HepG2 (cell line): Measurements from ENCODE around the gene DENND1C. TPM values are rescaled to one million over a fixed set of nuclear protein-coding genes. Genes with fewer than 3 reads are reported as not detected.

ENCODE experiments used
- CBX1 ChIP-seq: IDR thresholded peaks from one replicate; pipeline ENCODE4 v1.6.1; 2016; ENCODE audit warnings: antibody characterized with exemption, low read depth
- CENPBD1 ChIP-seq: sonication (generic); formaldehyde crosslinking; IDR thresholded peaks from 2 replicates; pipeline ENCODE4 v1.8.0; 2022; ENCODE audit warnings: missing genetic modification reagents, low read depth, mild to moderate bottlenecking, borderline replicate concordance
- ERF ChIP-seq: IDR thresholded peaks from 2 replicates; pipeline ENCODE4 v1.6.1; 2018; ENCODE audit warnings: missing biosample characterization, missing genetic modification reagents
- KLF6 ChIP-seq: IDR thresholded peaks from 2 replicates; pipeline ENCODE4 v1.8.0; 2016; ENCODE audit warnings: missing biosample characterization, missing genetic modification reagents
- MAZ ChIP-seq, 2 experiments: sonication (generic) in 1 of 2; formaldehyde crosslinking in 1 of 2; IDR thresholded peaks; 2 replicates each; pipeline versions ENCODE4 v1.5.0 to v1.6.1; 2012 to 2020; ENCODE audit warnings: low read depth in 2 of 2, mild to moderate bottlenecking in 2 of 2, borderline replicate concordance in 1 of 2, improper control_type of control experiment in 1 of 2, low read length in 1 of 2, missing genetic modification reagents in 1 of 2, moderate library complexity in 1 of 2
- PHF21A ChIP-seq: sonication (generic); formaldehyde crosslinking; IDR thresholded peaks from 2 replicates; pipeline ENCODE4 v1.5.0; 2020; ENCODE audit warnings: mild to moderate bottlenecking, missing genetic modification reagents
- PLRG1 ChIP-seq: fragments of 450-650 bp; conservative IDR thresholded peaks from 2 replicates; pipeline ENCODE4 v1.6.1; 2016
- SMAD1 ChIP-seq: sonication (generic); formaldehyde crosslinking; IDR thresholded peaks from 2 replicates; pipeline ENCODE4 v1.4.0; 2020; ENCODE audit warnings: missing genetic modification reagents, low read depth, mild to moderate bottlenecking, borderline replicate concordance
- TFDP1 ChIP-seq: IDR thresholded peaks from 2 replicates; pipeline ENCODE4 v1.6.1; 2016; ENCODE audit warnings: missing compliant biosample characterization, missing genetic modification reagents, borderline replicate concordance
- ZNF10 ChIP-seq: sonication (generic); formaldehyde crosslinking; IDR thresholded peaks from 2 replicates; pipeline ENCODE4 v1.4.0; 2020; ENCODE audit warnings: mild to moderate bottlenecking, low read depth, missing genetic modification reagents, borderline replicate concordance
- ZNF253 ChIP-seq: sonication (generic); formaldehyde crosslinking; IDR thresholded peaks from 2 replicates; pipeline ENCODE4 v1.8.0; 2022; ENCODE audit warnings: mild to moderate bottlenecking, missing genetic modification reagents, borderline replicate concordance
- ZNF503 ChIP-seq: sonication (generic); formaldehyde crosslinking; IDR thresholded peaks from 2 replicates; pipeline ENCODE4 v1.4.0; 2020; ENCODE audit warnings: missing genetic modification reagents
- ZNF674 ChIP-seq: sonication (generic); formaldehyde crosslinking; IDR thresholded peaks from 2 replicates; pipeline ENCODE4 v1.5.0; 2020; ENCODE audit warnings: low read depth, mild to moderate bottlenecking, missing genetic modification reagents
- polyA plus RNA-seq, 8 experiments: library from polyadenylated mRNA; depleted of rRNA in 3 of 8; stranded (reverse) in 7 of 8; unstranded in 1 of 8; fragments of >200 nt; fragmentation: Illumina TruSeq in 4 of 8; extraction: Trizol in 4 of 8; gene quantifications; 2 replicates each; pipeline versions ENCODE4 v1.2.1 to v1.2.3, GENCODE V29; 2011 to 2016; ENCODE audit warnings: low read depth in 4 of 8, missing spikeins in 1 of 8, mixed read lengths in 1 of 8; ENCODE audit not compliant: insufficient read depth in 1 of 8
- total RNA-seq, 5 experiments: library from RNA; depleted of rRNA; stranded (reverse); fragments of >200 nt; fragmentation: Illumina TruSeq; extraction: Trizol; gene quantifications; 2 replicates each; pipeline ENCODE4 v1.2.3, GENCODE V29; 2016; ENCODE audit warnings: low read depth in 1 of 5
- TF ChIP-seq, protein P1 (sequence below): sonication (generic); formaldehyde crosslinking; IDR thresholded peaks from 2 replicates; pipeline ENCODE4 v1.5.0; 2020; ENCODE audit warnings: mild to moderate bottlenecking, missing genetic modification reagents, borderline replicate concordance
- TF ChIP-seq, protein P2 (sequence below): sonication (generic); IDR thresholded peaks from 2 replicates; pipeline ENCODE4 v1.6.1; 2016; ENCODE audit warnings: low read depth, borderline replicate concordance

The DENND1C gene
- total and polyA plus RNA-seq, 2 of the 13 experiments (the other 11 are each of a cell fraction or from before 2014, with no cell fraction given), result 0.04 to 0.73 TPM

- TF ChIP-seq, protein P1, sequence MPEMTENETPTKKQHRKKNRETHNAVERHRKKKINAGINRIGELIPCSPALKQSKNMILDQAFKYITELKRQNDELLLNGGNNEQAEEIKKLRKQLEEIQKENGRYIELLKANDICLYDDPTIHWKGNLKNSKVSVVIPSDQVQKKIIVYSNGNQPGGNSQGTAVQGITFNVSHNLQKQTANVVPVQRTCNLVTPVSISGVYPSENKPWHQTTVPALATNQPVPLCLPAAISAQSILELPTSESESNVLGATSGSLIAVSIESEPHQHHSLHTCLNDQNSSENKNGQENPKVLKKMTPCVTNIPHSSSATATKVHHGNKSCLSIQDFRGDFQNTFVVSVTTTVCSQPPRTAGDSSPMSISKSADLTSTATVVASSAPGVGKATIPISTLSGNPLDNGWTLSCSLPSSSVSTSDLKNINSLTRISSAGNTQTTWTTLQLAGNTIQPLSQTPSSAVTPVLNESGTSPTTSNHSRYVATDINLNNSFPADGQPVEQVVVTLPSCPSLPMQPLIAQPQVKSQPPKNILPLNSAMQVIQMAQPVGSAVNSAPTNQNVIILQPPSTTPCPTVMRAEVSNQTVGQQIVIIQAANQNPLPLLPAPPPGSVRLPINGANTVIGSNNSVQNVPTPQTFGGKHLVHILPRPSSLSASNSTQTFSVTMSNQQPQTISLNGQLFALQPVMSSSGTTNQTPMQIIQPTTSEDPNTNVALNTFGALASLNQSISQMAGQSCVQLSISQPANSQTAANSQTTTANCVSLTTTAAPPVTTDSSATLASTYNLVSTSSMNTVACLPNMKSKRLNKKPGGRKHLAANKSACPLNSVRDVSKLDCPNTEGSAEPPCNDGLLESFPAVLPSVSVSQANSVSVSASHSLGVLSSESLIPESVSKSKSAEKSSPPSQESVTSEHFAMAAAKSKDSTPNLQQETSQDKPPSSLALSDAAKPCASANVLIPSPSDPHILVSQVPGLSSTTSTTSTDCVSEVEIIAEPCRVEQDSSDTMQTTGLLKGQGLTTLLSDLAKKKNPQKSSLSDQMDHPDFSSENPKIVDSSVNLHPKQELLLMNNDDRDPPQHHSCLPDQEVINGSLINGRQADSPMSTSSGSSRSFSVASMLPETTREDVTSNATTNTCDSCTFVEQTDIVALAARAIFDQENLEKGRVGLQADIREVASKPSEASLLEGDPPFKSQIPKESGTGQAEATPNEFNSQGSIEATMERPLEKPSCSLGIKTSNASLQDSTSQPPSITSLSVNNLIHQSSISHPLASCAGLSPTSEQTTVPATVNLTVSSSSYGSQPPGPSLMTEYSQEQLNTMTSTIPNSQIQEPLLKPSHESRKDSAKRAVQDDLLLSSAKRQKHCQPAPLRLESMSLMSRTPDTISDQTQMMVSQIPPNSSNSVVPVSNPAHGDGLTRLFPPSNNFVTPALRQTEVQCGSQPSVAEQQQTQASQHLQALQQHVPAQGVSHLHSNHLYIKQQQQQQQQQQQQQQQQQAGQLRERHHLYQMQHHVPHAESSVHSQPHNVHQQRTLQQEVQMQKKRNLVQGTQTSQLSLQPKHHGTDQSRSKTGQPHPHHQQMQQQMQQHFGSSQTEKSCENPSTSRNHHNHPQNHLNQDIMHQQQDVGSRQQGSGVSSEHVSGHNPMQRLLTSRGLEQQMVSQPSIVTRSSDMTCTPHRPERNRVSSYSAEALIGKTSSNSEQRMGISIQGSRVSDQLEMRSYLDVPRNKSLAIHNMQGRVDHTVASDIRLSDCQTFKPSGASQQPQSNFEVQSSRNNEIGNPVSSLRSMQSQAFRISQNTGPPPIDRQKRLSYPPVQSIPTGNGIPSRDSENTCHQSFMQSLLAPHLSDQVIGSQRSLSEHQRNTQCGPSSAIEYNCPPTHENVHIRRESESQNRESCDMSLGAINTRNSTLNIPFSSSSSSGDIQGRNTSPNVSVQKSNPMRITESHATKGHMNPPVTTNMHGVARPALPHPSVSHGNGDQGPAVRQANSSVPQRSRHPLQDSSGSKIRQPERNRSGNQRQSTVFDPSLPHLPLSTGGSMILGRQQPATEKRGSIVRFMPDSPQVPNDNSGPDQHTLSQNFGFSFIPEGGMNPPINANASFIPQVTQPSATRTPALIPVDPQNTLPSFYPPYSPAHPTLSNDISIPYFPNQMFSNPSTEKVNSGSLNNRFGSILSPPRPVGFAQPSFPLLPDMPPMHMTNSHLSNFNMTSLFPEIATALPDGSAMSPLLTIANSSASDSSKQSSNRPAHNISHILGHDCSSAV (CRISPR knock-in tag), result no peak
- TF ChIP-seq MAZ (IDR thresholded peaks at IDR 0.05; ENCODE audit: borderline replicate concordance, low read depth, low read length), result no peak
- peak; percentile 84 for TF ChIP-seq MAZ (CRISPR knock-in tag; IDR thresholded peaks at IDR 0.05; ENCODE audit: low read depth)
- no peak for TF ChIP-seq ZNF674 (CRISPR knock-in tag)
- TF ChIP-seq CENPBD1 (CRISPR knock-in tag), result no peak
- TF ChIP-seq ZNF253 (CRISPR knock-in tag), result no peak
- peak; percentile 91 for TF ChIP-seq PHF21A
- 0 out of 2 replicates have a peak, but pooled peaks have one; percentile 25 for TF ChIP-seq ERF (CRISPR knock-in tag)
- no peak for TF ChIP-seq TFDP1
- TF ChIP-seq, protein P2, sequence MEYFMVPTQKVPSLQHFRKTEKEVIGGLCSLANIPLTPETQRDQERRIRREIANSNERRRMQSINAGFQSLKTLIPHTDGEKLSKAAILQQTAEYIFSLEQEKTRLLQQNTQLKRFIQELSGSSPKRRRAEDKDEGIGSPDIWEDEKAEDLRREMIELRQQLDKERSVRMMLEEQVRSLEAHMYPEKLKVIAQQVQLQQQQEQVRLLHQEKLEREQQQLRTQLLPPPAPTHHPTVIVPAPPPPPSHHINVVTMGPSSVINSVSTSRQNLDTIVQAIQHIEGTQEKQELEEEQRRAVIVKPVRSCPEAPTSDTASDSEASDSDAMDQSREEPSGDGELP, result peak; percentile 53; the same call in 1 of the 2 replicates
- TF ChIP-seq CBX1, result peak; percentile 60
- TF ChIP-seq KLF6 (CRISPR knock-in tag), result peak; percentile 60; the same call in 1 of the 2 replicates
- TF ChIP-seq SMAD1 (CRISPR knock-in tag), result peak; percentile 40; the same call in 1 of the 2 replicates
- 0 out of 2 replicates have a peak, but pooled peaks have one; percentile 8 for TF ChIP-seq ZNF503 (CRISPR knock-in tag)
- no peak for TF ChIP-seq PLRG1
- TF ChIP-seq ZNF10 (CRISPR knock-in tag), result no peak
These were observed 17.3 kb downstream of the DENND1C start, which contains the start of gene CRB3 (continued) for GRCh38 chr19:6464070-6464873.
